Measurements from ENCODE around the gene GNA14. TPM values are rescaled to one million over a fixed set of nuclear protein-coding genes. Genes with fewer than 3 reads are reported as not detected.

Gene GNA14
- total and polyA plus RNA-seq, 2 experiments from 2014 or later = 3.9 to 10.5 TPM

DNA sequence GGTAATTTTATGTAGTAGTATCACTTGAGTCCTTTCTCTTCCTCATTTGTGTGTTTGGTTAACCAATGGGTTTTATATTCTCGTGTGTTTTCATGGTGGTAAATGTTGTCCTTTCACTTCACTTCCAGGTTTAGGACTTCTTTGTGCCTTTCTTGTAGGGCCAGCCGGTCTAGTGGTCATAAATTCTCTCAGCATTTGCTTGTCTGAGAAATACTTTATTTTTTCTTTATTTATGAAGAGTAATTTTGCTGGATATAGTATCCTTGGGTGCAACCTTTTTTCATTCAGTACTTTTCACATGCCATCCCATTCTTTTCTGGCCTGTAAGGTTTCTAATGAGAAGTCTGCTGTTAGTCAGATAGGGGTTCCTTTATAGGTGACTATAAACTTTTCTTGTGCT lies 107.1 kb downstream of the GNA14 start:
- no peak overlapping the region for H3K4me3 Mint-ChIP-seq
- no peak overlapping the region for H3K4me3 ChIP-seq
- H3K27me3 Mint-ChIP-seq (ENCODE audit: insufficient read depth, low read depth, poor library complexity) = no peaks in the 10 kb centered on the region
- H4K20me1 ChIP-seq (replicated peaks; ENCODE audit: insufficient read depth) = no peaks in the 10 kb centered on the region
- no peaks in the 10 kb centered on the region for H3K9me2 ChIP-seq (ENCODE audit: insufficient read depth)
- peaks cover 7% of the 10 kb centered on the region; the same call in 1 of the 2 replicates for H3K4me1 ChIP-seq (ENCODE audit: insufficient read depth)
- no peak overlapping the region for H3K4me2 ChIP-seq
- H3K27me3 ChIP-seq (ENCODE audit: insufficient read depth) = no peaks in the 10 kb centered on the region
- peaks cover 29% of the 10 kb centered on the region for H3K36me3 Mint-ChIP-seq (ENCODE audit: low read depth)
- H3F3A ChIP-seq (replicated peaks; ENCODE audit: low read depth) = no peaks in the 10 kb centered on the region
- H3K27ac Mint-ChIP-seq = no peak overlapping the region
- no peaks in the 10 kb centered on the region for H3K79me2 ChIP-seq (replicated peaks; ENCODE audit: insufficient read depth)
- peaks cover 20% of the 10 kb centered on the region for H3K4me1 Mint-ChIP-seq
- peaks cover 28% of the 10 kb centered on the region for H3K9me3 Mint-ChIP-seq
- TF ChIP-seq NANOG (IDR thresholded peaks at IDR 0.05; ENCODE audit: borderline replicate concordance) (no peak), ZNF331 (CRISPR knock-in tag; IDR thresholded peaks at IDR 0.05; ENCODE audit: low read depth) (no peak), STAT1 (IDR thresholded peaks at IDR 0.05; ENCODE audit: unreplicated experiment) (no peak), EZH2phosphoT487 (IDR thresholded peaks at IDR 0.05; ENCODE audit: unreplicated experiment) (no peak), JUNB (IDR thresholded peaks at IDR 0.05; ENCODE audit: unreplicated experiment) (no peak), CREB1 (CRISPR knock-in tag; IDR thresholded peaks at IDR 0.05; ENCODE audit: low read depth) (no peak), EZH2 (IDR thresholded peaks at IDR 0.05; ENCODE audit: low read depth, unreplicated experiment) (no peak), POLR2AphosphoS5 (IDR thresholded peaks at IDR 0.05; ENCODE audit: low read depth) (no peak)
- TF ChIP-seq, protein P1, sequence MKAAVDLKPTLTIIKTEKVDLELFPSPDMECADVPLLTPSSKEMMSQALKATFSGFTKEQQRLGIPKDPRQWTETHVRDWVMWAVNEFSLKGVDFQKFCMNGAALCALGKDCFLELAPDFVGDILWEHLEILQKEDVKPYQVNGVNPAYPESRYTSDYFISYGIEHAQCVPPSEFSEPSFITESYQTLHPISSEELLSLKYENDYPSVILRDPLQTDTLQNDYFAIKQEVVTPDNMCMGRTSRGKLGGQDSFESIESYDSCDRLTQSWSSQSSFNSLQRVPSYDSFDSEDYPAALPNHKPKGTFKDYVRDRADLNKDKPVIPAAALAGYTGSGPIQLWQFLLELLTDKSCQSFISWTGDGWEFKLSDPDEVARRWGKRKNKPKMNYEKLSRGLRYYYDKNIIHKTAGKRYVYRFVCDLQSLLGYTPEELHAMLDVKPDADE (IDR thresholded peaks at IDR 0.05) = no peak
- TF ChIP-seq, protein P2, sequence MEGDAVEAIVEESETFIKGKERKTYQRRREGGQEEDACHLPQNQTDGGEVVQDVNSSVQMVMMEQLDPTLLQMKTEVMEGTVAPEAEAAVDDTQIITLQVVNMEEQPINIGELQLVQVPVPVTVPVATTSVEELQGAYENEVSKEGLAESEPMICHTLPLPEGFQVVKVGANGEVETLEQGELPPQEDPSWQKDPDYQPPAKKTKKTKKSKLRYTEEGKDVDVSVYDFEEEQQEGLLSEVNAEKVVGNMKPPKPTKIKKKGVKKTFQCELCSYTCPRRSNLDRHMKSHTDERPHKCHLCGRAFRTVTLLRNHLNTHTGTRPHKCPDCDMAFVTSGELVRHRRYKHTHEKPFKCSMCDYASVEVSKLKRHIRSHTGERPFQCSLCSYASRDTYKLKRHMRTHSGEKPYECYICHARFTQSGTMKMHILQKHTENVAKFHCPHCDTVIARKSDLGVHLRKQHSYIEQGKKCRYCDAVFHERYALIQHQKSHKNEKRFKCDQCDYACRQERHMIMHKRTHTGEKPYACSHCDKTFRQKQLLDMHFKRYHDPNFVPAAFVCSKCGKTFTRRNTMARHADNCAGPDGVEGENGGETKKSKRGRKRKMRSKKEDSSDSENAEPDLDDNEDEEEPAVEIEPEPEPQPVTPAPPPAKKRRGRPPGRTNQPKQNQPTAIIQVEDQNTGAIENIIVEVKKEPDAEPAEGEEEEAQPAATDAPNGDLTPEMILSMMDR (conservative IDR thresholded peaks at IDR 0.05; ENCODE audit: low read depth in 2 of 2) = no peak
- TF ChIP-seq, protein P3, sequence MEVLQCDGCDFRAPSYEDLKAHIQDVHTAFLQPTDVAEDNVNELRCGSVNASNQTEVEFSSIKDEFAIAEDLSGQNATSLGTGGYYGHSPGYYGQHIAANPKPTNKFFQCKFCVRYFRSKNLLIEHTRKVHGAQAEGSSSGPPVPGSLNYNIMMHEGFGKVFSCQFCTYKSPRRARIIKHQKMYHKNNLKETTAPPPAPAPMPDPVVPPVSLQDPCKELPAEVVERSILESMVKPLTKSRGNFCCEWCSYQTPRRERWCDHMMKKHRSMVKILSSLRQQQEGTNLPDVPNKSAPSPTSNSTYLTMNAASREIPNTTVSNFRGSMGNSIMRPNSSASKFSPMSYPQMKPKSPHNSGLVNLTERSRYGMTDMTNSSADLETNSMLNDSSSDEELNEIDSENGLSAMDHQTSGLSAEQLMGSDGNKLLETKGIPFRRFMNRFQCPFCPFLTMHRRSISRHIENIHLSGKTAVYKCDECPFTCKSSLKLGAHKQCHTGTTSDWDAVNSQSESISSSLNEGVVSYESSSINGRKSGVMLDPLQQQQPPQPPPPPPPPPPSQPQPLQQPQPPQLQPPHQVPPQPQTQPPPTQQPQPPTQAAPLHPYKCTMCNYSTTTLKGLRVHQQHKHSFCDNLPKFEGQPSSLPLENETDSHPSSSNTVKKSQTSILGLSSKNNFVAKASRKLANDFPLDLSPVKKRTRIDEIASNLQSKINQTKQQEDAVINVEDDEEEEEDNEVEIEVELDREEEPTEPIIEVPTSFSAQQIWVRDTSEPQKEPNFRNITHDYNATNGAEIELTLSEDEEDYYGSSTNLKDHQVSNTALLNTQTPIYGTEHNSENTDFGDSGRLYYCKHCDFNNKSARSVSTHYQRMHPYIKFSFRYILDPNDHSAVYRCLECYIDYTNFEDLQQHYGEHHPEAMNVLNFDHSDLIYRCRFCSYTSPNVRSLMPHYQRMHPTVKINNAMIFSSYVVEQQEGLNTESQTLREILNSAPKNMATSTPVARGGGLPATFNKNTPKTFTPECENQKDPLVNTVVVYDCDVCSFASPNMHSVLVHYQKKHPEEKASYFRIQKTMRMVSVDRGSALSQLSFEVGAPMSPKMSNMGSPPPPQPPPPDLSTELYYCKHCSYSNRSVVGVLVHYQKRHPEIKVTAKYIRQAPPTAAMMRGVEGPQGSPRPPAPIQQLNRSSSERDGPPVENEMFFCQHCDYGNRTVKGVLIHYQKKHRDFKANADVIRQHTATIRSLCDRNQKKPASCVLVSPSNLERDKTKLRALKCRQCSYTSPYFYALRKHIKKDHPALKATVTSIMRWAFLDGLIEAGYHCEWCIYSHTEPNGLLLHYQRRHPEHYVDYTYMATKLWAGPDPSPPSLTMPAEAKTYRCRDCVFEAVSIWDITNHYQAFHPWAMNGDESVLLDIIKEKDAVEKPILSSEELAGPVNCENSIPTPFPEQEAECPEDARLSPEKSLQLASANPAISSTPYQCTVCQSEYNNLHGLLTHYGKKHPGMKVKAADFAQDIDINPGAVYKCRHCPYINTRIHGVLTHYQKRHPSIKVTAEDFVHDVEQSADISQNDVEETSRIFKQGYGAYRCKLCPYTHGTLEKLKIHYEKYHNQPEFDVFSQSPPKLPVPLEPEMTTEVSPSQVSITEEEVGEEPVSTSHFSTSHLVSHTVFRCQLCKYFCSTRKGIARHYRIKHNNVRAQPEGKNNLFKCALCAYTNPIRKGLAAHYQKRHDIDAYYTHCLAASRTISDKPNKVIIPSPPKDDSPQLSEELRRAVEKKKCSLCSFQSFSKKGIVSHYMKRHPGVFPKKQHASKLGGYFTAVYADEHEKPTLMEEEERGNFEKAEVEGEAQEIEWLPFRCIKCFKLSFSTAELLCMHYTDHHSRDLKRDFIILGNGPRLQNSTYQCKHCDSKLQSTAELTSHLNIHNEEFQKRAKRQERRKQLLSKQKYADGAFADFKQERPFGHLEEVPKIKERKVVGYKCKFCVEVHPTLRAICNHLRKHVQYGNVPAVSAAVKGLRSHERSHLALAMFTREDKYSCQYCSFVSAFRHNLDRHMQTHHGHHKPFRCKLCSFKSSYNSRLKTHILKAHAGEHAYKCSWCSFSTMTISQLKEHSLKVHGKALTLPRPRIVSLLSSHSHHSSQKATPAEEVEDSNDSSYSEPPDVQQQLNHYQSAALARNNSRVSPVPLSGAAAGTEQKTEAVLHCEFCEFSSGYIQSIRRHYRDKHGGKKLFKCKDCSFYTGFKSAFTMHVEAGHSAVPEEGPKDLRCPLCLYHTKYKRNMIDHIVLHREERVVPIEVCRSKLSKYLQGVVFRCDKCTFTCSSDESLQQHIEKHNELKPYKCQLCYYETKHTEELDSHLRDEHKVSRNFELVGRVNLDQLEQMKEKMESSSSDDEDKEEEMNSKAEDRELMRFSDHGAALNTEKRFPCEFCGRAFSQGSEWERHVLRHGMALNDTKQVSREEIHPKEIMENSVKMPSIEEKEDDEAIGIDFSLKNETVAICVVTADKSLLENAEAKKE (CRISPR knock-in tag; IDR thresholded peaks at IDR 0.05) = no peak
- TF ChIP-seq, protein P4, sequence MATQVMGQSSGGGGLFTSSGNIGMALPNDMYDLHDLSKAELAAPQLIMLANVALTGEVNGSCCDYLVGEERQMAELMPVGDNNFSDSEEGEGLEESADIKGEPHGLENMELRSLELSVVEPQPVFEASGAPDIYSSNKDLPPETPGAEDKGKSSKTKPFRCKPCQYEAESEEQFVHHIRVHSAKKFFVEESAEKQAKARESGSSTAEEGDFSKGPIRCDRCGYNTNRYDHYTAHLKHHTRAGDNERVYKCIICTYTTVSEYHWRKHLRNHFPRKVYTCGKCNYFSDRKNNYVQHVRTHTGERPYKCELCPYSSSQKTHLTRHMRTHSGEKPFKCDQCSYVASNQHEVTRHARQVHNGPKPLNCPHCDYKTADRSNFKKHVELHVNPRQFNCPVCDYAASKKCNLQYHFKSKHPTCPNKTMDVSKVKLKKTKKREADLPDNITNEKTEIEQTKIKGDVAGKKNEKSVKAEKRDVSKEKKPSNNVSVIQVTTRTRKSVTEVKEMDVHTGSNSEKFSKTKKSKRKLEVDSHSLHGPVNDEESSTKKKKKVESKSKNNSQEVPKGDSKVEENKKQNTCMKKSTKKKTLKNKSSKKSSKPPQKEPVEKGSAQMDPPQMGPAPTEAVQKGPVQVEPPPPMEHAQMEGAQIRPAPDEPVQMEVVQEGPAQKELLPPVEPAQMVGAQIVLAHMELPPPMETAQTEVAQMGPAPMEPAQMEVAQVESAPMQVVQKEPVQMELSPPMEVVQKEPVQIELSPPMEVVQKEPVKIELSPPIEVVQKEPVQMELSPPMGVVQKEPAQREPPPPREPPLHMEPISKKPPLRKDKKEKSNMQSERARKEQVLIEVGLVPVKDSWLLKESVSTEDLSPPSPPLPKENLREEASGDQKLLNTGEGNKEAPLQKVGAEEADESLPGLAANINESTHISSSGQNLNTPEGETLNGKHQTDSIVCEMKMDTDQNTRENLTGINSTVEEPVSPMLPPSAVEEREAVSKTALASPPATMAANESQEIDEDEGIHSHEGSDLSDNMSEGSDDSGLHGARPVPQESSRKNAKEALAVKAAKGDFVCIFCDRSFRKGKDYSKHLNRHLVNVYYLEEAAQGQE (IDR thresholded peaks at IDR 0.05; ENCODE audit: unreplicated experiment) = no peak
- no peak overlapping the region for H2AFZ ChIP-seq
- H3K36me3 ChIP-seq (ENCODE audit: insufficient read depth) = no peaks in the 10 kb centered on the region
- ATAC-seq (no peak), DNase-seq (ENCODE audit: low spot score) (no peak)
- H3K27ac ChIP-seq (ENCODE audit: low read depth) = no peak overlapping the region

Data from GM23338 (cell line).